ENCODE results near the gene NCF4. TPM values are rescaled to one million over a fixed set of nuclear protein-coding genes. Genes with fewer than 3 reads are reported as not detected.

Gene NCF4
- total RNA-seq, 5 donors from 2014 or later (not counting 1 experiment from before 2014, with no cell fraction given), result 8.0 to 23.6 (median 15.9) TPM

- ChIA-PET CTCF (no interaction called here), POLR2A (no interaction called here)
- Histone ChIP-seq H3K27ac (ENCODE audit: low read length) (no peak overlapping the region), H3K9me3 (no peaks in the 10 kb centered on the region), H3K36me3 (ENCODE audit: control insufficient read depth in 2 of 2, extremely low read depth in 1 of 2, insufficient read depth in 1 of 2, low read length in 1 of 2) (no peaks in the 10 kb centered on the region), H3K4me3 (ENCODE audit: control insufficient read depth in 1 of 2, extremely low read depth in 1 of 2, low read length in 1 of 2) (no peak overlapping the region), H3K4me1 (ENCODE audit: control insufficient read depth in 1 of 2, extremely low read depth in 1 of 2, insufficient read depth in 2 of 2, low read length in 2 of 2) (no peaks in the 10 kb centered on the region), H3K27me3 (replicated peaks in 1 of 2; ENCODE audit: control insufficient read depth in 2 of 2, extremely low read depth in 1 of 2, insufficient read depth in 2 of 2, low read length in 1 of 2) (peaks cover 0 to 37% of the 10 kb centered on the region in 2 experiments)
- Mint-ChIP-seq H3K36me3 (no peaks in the 10 kb centered on the region), H3K9me3 (no peaks in the 10 kb centered on the region), H3K27ac (no peak overlapping the region), H3K4me3 (no peak overlapping the region), H3K4me1 (peaks cover 7 to 9% (median 8%) of the 10 kb centered on the region in 3 donors), H3K27me3 (peaks cover 45 to 47% of the 10 kb centered on the region in 2 donors)
- no peak for ATAC-seq (replicated peaks in 1 of 4)
- DNase-seq, result no peak
- WGBS (ENCODE audit: insufficient coverage), result 79% methylated on average over 2 of the region's 2 CpGs
Measured at GRCh38 chr22:36824655-36825054, 36.2 kb upstream of the NCF4 start.

DNA sequence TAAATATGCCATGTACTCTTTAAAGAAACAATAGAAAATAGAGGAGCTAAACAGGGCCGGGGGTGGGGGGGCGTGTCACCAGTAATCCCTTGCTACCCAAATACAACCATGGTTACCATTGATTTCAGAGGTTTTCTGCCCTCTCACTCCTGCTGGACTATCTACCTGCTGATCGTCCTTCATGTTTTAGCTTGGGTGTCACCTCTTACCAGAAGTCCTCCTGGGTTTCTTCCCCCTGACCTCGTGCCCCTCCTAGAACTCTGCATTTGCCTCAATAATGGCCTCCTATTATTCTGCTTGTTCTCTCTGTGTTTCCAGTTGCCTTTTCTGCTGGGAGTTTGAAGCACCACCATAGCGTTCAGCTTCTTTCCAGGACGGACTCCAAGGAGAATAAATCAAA lies 34.5 kb upstream of the NCF4 start:
- Histone ChIP-seq H3K4me3 (ENCODE audit: control insufficient read depth in 1 of 2, extremely low read depth in 1 of 2, low read length in 1 of 2) (no peak overlapping the region), H3K36me3 (ENCODE audit: control insufficient read depth in 2 of 2, extremely low read depth in 1 of 2, insufficient read depth in 1 of 2, low read length in 1 of 2) (no peaks in the 10 kb centered on the region), H3K27me3 (replicated peaks in 1 of 2; ENCODE audit: control insufficient read depth in 2 of 2, extremely low read depth in 1 of 2, insufficient read depth in 2 of 2, low read length in 1 of 2) (peaks cover 0 to 41% of the 10 kb centered on the region in 2 experiments), H3K9me3 (no peaks in the 10 kb centered on the region), H3K27ac (ENCODE audit: low read length) (no peak overlapping the region), H3K4me1 (ENCODE audit: control insufficient read depth in 1 of 2, extremely low read depth in 1 of 2, insufficient read depth in 2 of 2, low read length in 2 of 2) (peaks cover 9 to 10% of the 10 kb centered on the region in 2 experiments)
- no peaks in the 10 kb centered on the region for H3K36me3 Mint-ChIP-seq
- no peaks in the 10 kb centered on the region for H3K9me3 Mint-ChIP-seq
- ATAC-seq (replicated peaks in 1 of 4) (no peak), DNase-seq (no peak)
- H3K27ac Mint-ChIP-seq, result peak overlapping the region in 1 of 2 donors; percentile 50
- peaks cover 20 to 25% (median 23%) of the 10 kb centered on the region in 3 donors for H3K4me1 Mint-ChIP-seq
- peaks cover 39 to 41% of the 10 kb centered on the region in 2 donors for H3K27me3 Mint-ChIP-seq
- ChIA-PET POLR2A (no interaction called here), CTCF (no interaction called here)
- WGBS (ENCODE audit: insufficient coverage), result 87% methylated on average over 3 of the region's 6 CpGs
- no peak overlapping the region for H3K4me3 Mint-ChIP-seq

- H3K36me3 Mint-ChIP-seq, result no peaks in the 10 kb centered on the region
- no peak overlapping the region for H3K27ac ChIP-seq (ENCODE audit: low read length)
- peaks cover 0 to 34% of the 10 kb centered on the region in 2 experiments for H3K27me3 ChIP-seq (replicated peaks in 1 of 2; ENCODE audit: control insufficient read depth in 2 of 2, extremely low read depth in 1 of 2, insufficient read depth in 2 of 2, low read length in 1 of 2)
- CTCF ChIA-PET, result no interaction called here
- peaks cover 10 to 11% of the 10 kb centered on the region in 2 experiments for H3K4me1 ChIP-seq (ENCODE audit: control insufficient read depth in 1 of 2, extremely low read depth in 1 of 2, insufficient read depth in 2 of 2, low read length in 2 of 2)
- H3K4me1 Mint-ChIP-seq, result peaks cover 22 to 32% (median 31%) of the 10 kb centered on the region in 3 donors
- no peaks in the 10 kb centered on the region for H3K9me3 ChIP-seq
- no peak for DNase-seq
- peak overlapping the region in 1 of 2 donors; percentile 38 for H3K27ac Mint-ChIP-seq
- no peak overlapping the region for H3K4me3 ChIP-seq (ENCODE audit: control insufficient read depth in 1 of 2, extremely low read depth in 1 of 2, low read length in 1 of 2)
- WGBS (ENCODE audit: insufficient coverage), result 61% methylated on average over 2 of the region's 3 CpGs
- H3K9me3 Mint-ChIP-seq, result no peaks in the 10 kb centered on the region
- no peak overlapping the region for H3K4me3 Mint-ChIP-seq
- POLR2A ChIA-PET, result no interaction called here
- peak in 2 of 4 experiments; percentile 34 to 40 for ATAC-seq (replicated peaks in 1 of 4)
- H3K27me3 Mint-ChIP-seq, result peaks cover 36 to 46% of the 10 kb centered on the region in 2 donors
- H3K36me3 ChIP-seq (ENCODE audit: control insufficient read depth in 2 of 2, extremely low read depth in 1 of 2, insufficient read depth in 1 of 2, low read length in 1 of 2), result no peaks in the 10 kb centered on the region
Measured at GRCh38 chr22:36828815-36829214, 32.0 kb upstream of the NCF4 start.

DNA sequence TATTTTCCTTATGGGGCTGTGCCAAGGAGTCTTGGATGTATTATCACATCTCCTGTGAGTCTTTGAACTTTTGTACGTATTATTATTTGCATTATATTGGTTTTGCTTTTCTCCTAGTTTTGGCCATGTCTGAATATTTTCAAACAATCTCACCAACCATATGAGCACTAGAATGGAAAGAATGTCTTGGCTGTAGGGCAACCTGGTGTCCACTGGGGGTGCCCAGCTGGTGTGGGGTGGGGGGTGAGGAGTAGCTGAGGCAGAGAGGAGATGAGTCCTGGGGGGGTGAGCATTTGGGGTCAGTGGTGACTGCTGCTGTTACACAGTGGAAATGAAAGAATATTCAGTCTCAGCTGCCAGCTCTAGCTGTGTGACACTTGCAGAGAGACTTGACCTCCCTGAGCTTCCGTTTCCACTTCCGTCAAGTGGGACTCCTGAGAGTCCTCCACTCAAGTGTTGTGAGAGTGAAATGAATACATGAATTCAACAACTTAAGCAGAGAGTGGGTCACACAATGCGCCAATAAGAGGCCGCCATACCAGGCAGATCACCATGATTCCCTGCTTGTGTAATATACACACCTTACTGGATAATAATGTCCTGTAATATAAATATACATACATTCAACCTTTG lies 31.3 kb upstream of the NCF4 start:
- Mint-ChIP-seq H3K27ac (peak overlapping the region in 1 of 2 donors; percentile 9), H3K4me1 (peaks cover 22 to 32% (median 31%) of the 10 kb centered on the region in 3 donors), H3K36me3 (no peaks in the 10 kb centered on the region), H3K27me3 (peaks cover 33 to 44% of the 10 kb centered on the region in 2 donors), H3K4me3 (no peak overlapping the region), H3K9me3 (no peaks in the 10 kb centered on the region)
- peaks cover 10 to 11% of the 10 kb centered on the region in 2 experiments for H3K4me1 ChIP-seq (ENCODE audit: control insufficient read depth in 1 of 2, extremely low read depth in 1 of 2, insufficient read depth in 2 of 2, low read length in 2 of 2)
- DNase-seq, result no peak
- CTCF ChIA-PET, result no interaction called here
- H3K27me3 ChIP-seq (replicated peaks in 1 of 2; ENCODE audit: control insufficient read depth in 2 of 2, extremely low read depth in 1 of 2, insufficient read depth in 2 of 2, low read length in 1 of 2), result peaks cover 0 to 27% of the 10 kb centered on the region in 2 experiments
- no peaks in the 10 kb centered on the region for H3K9me3 ChIP-seq
- H3K36me3 ChIP-seq (ENCODE audit: control insufficient read depth in 2 of 2, extremely low read depth in 1 of 2, insufficient read depth in 1 of 2, low read length in 1 of 2), result no peaks in the 10 kb centered on the region
- no peak overlapping the region for H3K27ac ChIP-seq (ENCODE audit: low read length)
- no peak overlapping the region for H3K4me3 ChIP-seq (ENCODE audit: control insufficient read depth in 1 of 2, extremely low read depth in 1 of 2, low read length in 1 of 2)
- POLR2A ChIA-PET, result no interaction called here
- no CpG with 5 or more reads among the region's 5 CpGs for WGBS (ENCODE audit: insufficient coverage)
- no peak for ATAC-seq (replicated peaks in 1 of 4)

GRCh38 chr22:36830601-36831000 lies 30.2 kb upstream of the NCF4 start:
- no peak overlapping the region for H3K4me3 ChIP-seq (ENCODE audit: control insufficient read depth in 1 of 2, extremely low read depth in 1 of 2, low read length in 1 of 2)
- H3K9me3 ChIP-seq, result no peaks in the 10 kb centered on the region
- no CpG with 5 or more reads among the region's 2 CpGs for WGBS (ENCODE audit: insufficient coverage)
- CTCF ChIA-PET, result no interaction called here
- H3K27me3 ChIP-seq (replicated peaks in 1 of 2; ENCODE audit: control insufficient read depth in 2 of 2, extremely low read depth in 1 of 2, insufficient read depth in 2 of 2, low read length in 1 of 2), result peaks cover 0 to 25% of the 10 kb centered on the region in 2 experiments
- ATAC-seq (replicated peaks in 1 of 4) (peak; percentile 56 to 86 (median 71)), DNase-seq (peak in 3 of 35 experiments; percentile 8 to 38 (median 10))
- POLR2A ChIA-PET, result no interaction called here
- no peak overlapping the region for H3K27ac Mint-ChIP-seq
- H3K27me3 Mint-ChIP-seq, result peaks cover 36 to 40% of the 10 kb centered on the region in 2 donors
- H3K4me1 ChIP-seq (ENCODE audit: control insufficient read depth in 1 of 2, extremely low read depth in 1 of 2, insufficient read depth in 2 of 2, low read length in 2 of 2), result peaks cover 10 to 11% of the 10 kb centered on the region in 2 experiments
- H3K4me1 Mint-ChIP-seq, result peaks cover 22 to 32% (median 31%) of the 10 kb centered on the region in 3 donors
- no peaks in the 10 kb centered on the region for H3K36me3 Mint-ChIP-seq
- peak overlapping the region in 1 of 3 donors; percentile 7 for H3K4me3 Mint-ChIP-seq
- H3K27ac ChIP-seq (ENCODE audit: low read length), result no peak overlapping the region
- H3K9me3 Mint-ChIP-seq, result no peaks in the 10 kb centered on the region
- H3K36me3 ChIP-seq (ENCODE audit: control insufficient read depth in 2 of 2, extremely low read depth in 1 of 2, insufficient read depth in 1 of 2, low read length in 1 of 2), result no peaks in the 10 kb centered on the region

DNA sequence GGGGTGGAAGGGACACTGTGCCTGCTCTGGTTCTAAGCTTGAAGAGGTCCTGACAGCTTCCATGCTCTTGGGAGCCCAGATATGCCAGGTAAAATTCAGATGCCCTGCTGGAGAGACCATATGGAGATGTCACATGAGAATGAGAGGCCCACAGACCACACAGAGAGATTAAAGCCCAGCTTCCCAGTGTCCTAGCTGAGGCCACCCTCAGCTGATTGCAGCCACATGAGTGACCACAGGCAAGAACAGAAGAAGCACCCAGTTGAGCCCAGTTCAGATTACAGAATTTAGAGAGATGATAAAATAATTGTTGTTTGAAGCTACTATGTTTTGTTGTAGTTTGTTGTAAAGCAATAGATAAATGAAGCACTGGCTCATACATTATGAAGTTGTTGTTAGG lies 29.6 kb upstream of the NCF4 start:
- DNase-seq (no peak), ATAC-seq (replicated peaks in 1 of 4) (no peak)
- Histone ChIP-seq H3K9me3 (no peaks in the 10 kb centered on the region), H3K4me1 (ENCODE audit: control insufficient read depth in 1 of 2, extremely low read depth in 1 of 2, insufficient read depth in 2 of 2, low read length in 2 of 2) (peaks cover 10 to 11% of the 10 kb centered on the region in 2 experiments), H3K4me3 (ENCODE audit: control insufficient read depth in 1 of 2, extremely low read depth in 1 of 2, low read length in 1 of 2) (no peak overlapping the region), H3K27me3 (replicated peaks in 1 of 2; ENCODE audit: control insufficient read depth in 2 of 2, extremely low read depth in 1 of 2, insufficient read depth in 2 of 2, low read length in 1 of 2) (peaks cover 0 to 25% of the 10 kb centered on the region in 2 experiments), H3K36me3 (ENCODE audit: control insufficient read depth in 2 of 2, extremely low read depth in 1 of 2, insufficient read depth in 1 of 2, low read length in 1 of 2) (no peaks in the 10 kb centered on the region), H3K27ac (ENCODE audit: low read length) (no peak overlapping the region)
- Mint-ChIP-seq H3K4me1 (peaks cover 22 to 32% (median 31%) of the 10 kb centered on the region in 3 donors), H3K27ac (no peak overlapping the region), H3K36me3 (no peaks in the 10 kb centered on the region), H3K27me3 (peaks cover 37 to 42% of the 10 kb centered on the region in 2 donors), H3K9me3 (no peaks in the 10 kb centered on the region), H3K4me3 (peak overlapping the region in 1 of 3 donors; percentile 7)
- ChIA-PET POLR2A (no interaction called here), CTCF (no interaction called here)
